GM12878 (cell line): ENCODE measurements around the gene DNAAF8. TPM values are rescaled to one million over a fixed set of nuclear protein-coding genes. Genes with fewer than 3 reads are reported as not detected.

Experiments
- ATAC-seq: fragments of 200-7000 bp; cut with Tn5 transposase; 3 replicates; pipeline ENCODE4 v1.9.1; 2020; ENCODE audit warnings: mild to moderate bottlenecking, moderate library complexity
- BruUV-seq: library from RNA; stranded (reverse); fragments of 400-500 nt; replicated peaks from 2 replicates; lab custom pipeline; 2021; lab: Mats Ljungman, UMichigan
- CTCF ChIA-PET: fragments of 300-600 bp; sonication (Branson Sonifier 250); formaldehyde crosslinking; extraction: SDS; loops from one replicate; lab custom pipeline; 2021; ENCODE audit warnings: inconsistent platforms; lab: Yijun Ruan, JAX
- POLR2A ChIA-PET: fragments of 350-600 bp; formaldehyde crosslinking; extraction: SDS; loops from one replicate; lab custom pipeline; 2021; ENCODE audit warnings: inconsistent platforms; lab: Charles Lee
- RAD21 ChIA-PET: fragments of 300-600 bp; sonication (Branson Sonifier 250); formaldehyde crosslinking; loops from one replicate; lab custom pipeline; 2023; ENCODE audit warnings: antibody characterized with exemption; ENCODE audit not compliant: unreplicated experiment; lab: Charles Lee
- SMC1A ChIA-PET: fragments of 300-600 bp; sonication (Branson Sonifier 250); formaldehyde crosslinking; loops from one replicate; lab custom pipeline; 2023; ENCODE audit not compliant: unreplicated experiment, uncharacterized antibody; lab: Charles Lee
- DNase-seq: peaks from one replicate; pipeline ENCODE4 v3.0.0-alpha.2; 2011; ENCODE audit warnings: low read depth, low spot score
- FAIRE-seq: peaks from 3 replicates; lab custom pipeline; 2011; peaks lifted over from hg19 to GRCh38; lab: Jason Lieb, UNC
- H2AFZ ChIP-seq: 2 replicates; pipeline ENCODE4 v1.6.0; 2011; ENCODE audit warnings: low read depth, low read length, control low read depth; ENCODE audit not compliant: control insufficient read depth
- H3K27ac ChIP-seq: 2 replicates; pipeline ENCODE4 v1.5.1; 2011; ENCODE audit warnings: control low read depth; ENCODE audit not compliant: control insufficient read depth, insufficient read depth
- H3K27me3 ChIP-seq, 2 experiments: replicated peaks in 1 of 2; 2 replicates each; pipeline versions ENCODE4 v1.6.0 to v1.6.1; 2011; ENCODE audit warnings: low read length in 1 of 2; ENCODE audit not compliant: control insufficient read depth in 2 of 2, insufficient read depth in 2 of 2
- H3K36me3 ChIP-seq, 2 experiments: 2 replicates each; pipeline ENCODE4 v1.5.1; 2011; ENCODE audit warnings: low read length in 1 of 2; ENCODE audit not compliant: control insufficient read depth in 2 of 2, insufficient read depth in 2 of 2
- H3K4me1 ChIP-seq: 2 replicates; pipeline ENCODE4 v1.6.1; 2011; ENCODE audit warnings: mild to moderate bottlenecking, low read length, moderate library complexity, mixed read lengths; ENCODE audit not compliant: control insufficient read depth, insufficient read depth
- H3K4me2 ChIP-seq: 2 replicates; pipeline ENCODE4 v1.6.0; 2011; ENCODE audit warnings: control low read depth; ENCODE audit not compliant: control insufficient read depth, insufficient read depth
- H3K4me3 ChIP-seq: fragments of 200-600 bp; sonication (generic); 2 replicates; pipeline ENCODE4 v1.5.1; 2016
- H3K79me2 ChIP-seq: 2 replicates; pipeline ENCODE4 v1.6.0; 2011; ENCODE audit warnings: low read length; ENCODE audit not compliant: control insufficient read depth, insufficient read depth
- H3K9ac ChIP-seq: 2 replicates; pipeline ENCODE4 v1.8.0; 2011; ENCODE audit warnings: low read length, control low read depth, mixed read lengths; ENCODE audit not compliant: control insufficient read depth, insufficient read depth
- H3K9me3 ChIP-seq: replicated peaks from 3 replicates; pipeline ENCODE4 v1.5.1; 2011; ENCODE audit warnings: mild to moderate bottlenecking, low read length; ENCODE audit not compliant: control insufficient read depth, insufficient read depth
- H4K20me1 ChIP-seq: 2 replicates; pipeline ENCODE4 v1.6.0; 2011; ENCODE audit not compliant: control insufficient read depth, insufficient read depth
- BCLAF1 ChIP-seq: fragments of 450-650 bp; IDR thresholded peaks from 2 replicates; pipeline ENCODE4 v1.6.1; 2017; ENCODE audit warnings: antibody characterized with exemption, mild to moderate bottlenecking, moderate library complexity
- BMI1 ChIP-seq: fragments of 450-650 bp; IDR thresholded peaks from 2 replicates; pipeline ENCODE4 v1.6.1; 2016; ENCODE audit warnings: mild to moderate bottlenecking, moderate library complexity, borderline replicate concordance
- CBFB ChIP-seq: IDR thresholded peaks from 2 replicates; pipeline ENCODE4 v1.6.1; 2016; ENCODE audit warnings: antibody characterized with exemption, low read depth
- CBX5 ChIP-seq: sonication (generic); IDR thresholded peaks from 2 replicates; pipeline ENCODE4 v1.6.1; 2016; ENCODE audit warnings: low read depth, moderate library complexity, mild to moderate bottlenecking, inconsistent platforms
- CUX1 ChIP-seq: IDR thresholded peaks from 2 replicates; pipeline ENCODE4 v1.6.1; 2012; ENCODE audit warnings: improper control_type of control experiment, low read depth, low read length; ENCODE audit not compliant: insufficient replicate concordance
- ESRRA ChIP-seq: IDR thresholded peaks from 2 replicates; pipeline ENCODE4 v1.6.1; 2012; ENCODE audit warnings: mild to moderate bottlenecking, low read length, improper control_type of control experiment
- FOS ChIP-seq: IDR thresholded peaks from 3 replicates; pipeline ENCODE4 v1.6.1; 2011; ENCODE audit warnings: borderline replicate concordance; ENCODE audit not compliant: insufficient read length; ENCODE audit errors: extremely low read depth
- HCFC1 ChIP-seq: fragments of 150-350 bp; IDR thresholded peaks from 2 replicates; pipeline ENCODE4 v1.6.1; 2014; ENCODE audit warnings: low read length
- MTA2 ChIP-seq: fragments of 450-650 bp; IDR thresholded peaks from 2 replicates; pipeline ENCODE4 v1.6.1; 2016; ENCODE audit warnings: low read depth, mild to moderate bottlenecking, moderate library complexity
- NR2C1 ChIP-seq: fragments of 450-650 bp; IDR thresholded peaks from 2 replicates; pipeline ENCODE4 v1.6.1; 2017; ENCODE audit warnings: antibody characterized with exemption, mild to moderate bottlenecking, moderate library complexity
- PAX5 ChIP-seq: IDR thresholded peaks from 2 replicates; pipeline ENCODE4 v1.6.1; 2011; ENCODE audit warnings: low read depth, low read length, borderline replicate concordance
- POLR2AphosphoS5 ChIP-seq: IDR thresholded peaks from 2 replicates; pipeline ENCODE4 v1.6.1; 2011; ENCODE audit warnings: mild to moderate bottlenecking, low read length, inconsistent platforms
- RUNX3 ChIP-seq: IDR thresholded peaks from 2 replicates; pipeline ENCODE4 v1.6.1; 2012; ENCODE audit warnings: low read length, inconsistent platforms
- SUPT20H ChIP-seq: IDR thresholded peaks from 2 replicates; pipeline ENCODE4 v1.6.1; 2011; ENCODE audit warnings: low read depth, mild to moderate bottlenecking, low read length, moderate library complexity, borderline replicate concordance; ENCODE audit not compliant: control insufficient read depth
- TARDBP ChIP-seq: IDR thresholded peaks from 2 replicates; pipeline ENCODE4 v1.6.1; 2016; ENCODE audit warnings: borderline replicate concordance
- TCF7 ChIP-seq: IDR thresholded peaks from 2 replicates; pipeline ENCODE4 v1.6.1; 2014; ENCODE audit warnings: antibody characterized with exemption, borderline replicate concordance
- WGBS: methylation state at CpG from one replicate; pipeline ENCODE4 v1.1.6; 2016; ENCODE audit warnings: low lambda C conversion rate; ENCODE audit not compliant: insufficient replicate concordance, insufficient coverage; ENCODE audit errors: missing lambda C conversion rate; 5-methylcytosine and 5-hydroxymethylcytosine counted together
- in situ Hi-C: fragments of 300-500 bp; cut with MboI; formaldehyde crosslinking; loops from 9 replicates; pipeline ENCODE4 v1.14.3; 2018; ENCODE audit warnings: mixed read lengths
- intact Hi-C: fragments of 100-400 bp; cut with micrococcal nuclease; formaldehyde crosslinking; loops from one replicate; pipeline ENCODE4 v1.14.2; 2022; ENCODE audit not compliant: unreplicated experiment
- polyA plus RNA-seq, 11 experiments: library from polyadenylated mRNA; depleted of rRNA in 4 of 11; unstranded in 6 of 11; stranded (reverse) in 5 of 11; fragments of >200 nt; fragmentation: Nextera tagmentation in 4 of 11; fragmentation: Illumina TruSeq in 1 of 11; extraction: Ambion mirVana in 4 of 11; extraction: Trizol in 1 of 11; gene quantifications; 1 replicate in 1 of 11; 2 replicates in 10 of 11; pipeline versions ENCODE4 v1.2.1 to v1.2.3, GENCODE V29; 2011 to 2016; ENCODE audit warnings: inconsistent platforms in 2 of 11, missing spikeins in 2 of 11, low read depth in 1 of 11
- total RNA-seq, 4 experiments: library from RNA; depleted of rRNA in 3 of 4; stranded (reverse); fragments of >200 nt in 3 of 4; fragmentation: Illumina TruSeq in 1 of 4; extraction: Trizol in 1 of 4; gene quantifications; 2 replicates each; pipeline versions ENCODE4 v1.2.1 to v1.2.3, GENCODE V29; 2013 to 2021

Gene DNAAF8
- total and polyA plus RNA-seq, 10 of the 15 experiments (the other 5 are each of a cell fraction or from before 2014, with no cell fraction given), result 0.01 to 0.78 (median 0.22) TPM; not detected in 2

GRCh38 chr16:4762205-4762604 is 27.9 kb downstream of the DNAAF8 start:
- in situ Hi-C loops, result no loop called here
- FAIRE-seq (no peak), ATAC-seq (no peak), DNase-seq (no peak)
- Histone ChIP-seq H2AFZ (no peak overlapping the region), H3K79me2 (peaks cover 17% of the 10 kb centered on the region), H3K9ac (no peak overlapping the region), H4K20me1 (no peaks in the 10 kb centered on the region), H3K4me2 (no peak overlapping the region), H3K27ac (no peak overlapping the region), H3K36me3 (peaks cover 3 to 12% of the 10 kb centered on the region in 2 experiments), H3K4me3 (no peak overlapping the region), H3K9me3 (no peaks in the 10 kb centered on the region), H3K4me1 (peaks cover 5% of the 10 kb centered on the region; the same call in 1 of the 2 replicates), H3K27me3 (no peaks in the 10 kb centered on the region)
- ChIA-PET POLR2A (no interaction called here), CTCF (interaction anchor here (0.6 kb wide), 1 partner anchor 47 kb away, joined by 4 read pairs; no protein-coding TSS in a partner anchor), RAD21 (no interaction called here), SMC1A (no interaction called here)
- BruUV-seq, result no TSS peak
- intact Hi-C loops, result no loop called here
- WGBS, result 98% methylated on average over 7 of the region's 9 CpGs
- TF ChIP-seq RUNX3 (no peak), MTA2 (no peak), POLR2AphosphoS5 (no peak), HCFC1 (no peak), CBFB (no peak), SUPT20H (no peak), NR2C1 (no peak), CUX1 (no peak), BCLAF1 (no peak), TARDBP (no peak), PAX5 (no peak), FOS (no peak), CBX5 (no peak), ESRRA (no peak), BMI1 (no peak), TCF7 (no peak)
